ENCODE measurements around the gene CERS5. TPM values are rescaled to one million over a fixed set of nuclear protein-coding genes. Genes with fewer than 3 reads are reported as not detected.

CERS5 gene
- total RNA-seq, 6 donors from 2014 or later = 21.0 to 40.4 (median 35.8) TPM

DNA sequence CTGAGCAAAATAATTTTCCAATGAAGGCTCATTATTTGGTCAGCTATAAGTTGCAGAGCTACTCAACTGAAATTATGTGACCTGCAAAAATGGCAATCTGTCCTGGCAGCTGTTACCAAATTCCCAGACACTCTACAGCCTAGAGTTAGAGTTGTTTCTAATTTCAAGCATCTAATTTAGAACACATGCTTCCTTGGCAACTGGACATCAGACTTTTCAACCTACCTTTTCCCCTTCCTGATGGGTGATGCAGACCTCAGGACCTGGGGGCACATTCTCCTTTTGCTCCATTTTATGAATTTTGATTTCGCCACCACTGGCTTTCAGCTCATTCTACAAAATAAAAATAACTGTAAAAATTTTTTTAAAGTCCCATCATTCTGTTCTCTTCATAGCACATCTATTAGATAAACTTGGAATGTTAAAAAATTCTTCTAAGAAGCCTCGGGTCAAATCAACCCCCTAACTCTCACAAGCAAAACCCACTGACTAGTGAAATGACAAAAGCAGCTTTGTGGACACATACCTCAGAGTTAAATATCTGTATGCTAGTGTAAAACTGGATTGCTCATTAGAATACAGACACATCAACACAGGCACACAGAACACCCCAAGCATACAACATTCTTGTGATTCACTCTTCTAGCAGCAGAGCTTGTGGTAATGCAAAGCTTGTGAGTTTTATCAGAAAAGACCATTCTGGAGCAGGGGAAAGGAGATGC is 33.5 kb upstream of the CERS5 start:
- Histone ChIP-seq H3K4me3 (no peak overlapping the region), H3K9me3 (no peaks in the 10 kb centered on the region), H3K4me1 (no peaks in the 10 kb centered on the region), H3K27me3 (no peaks in the 10 kb centered on the region), H3K36me3 (peaks cover 21 to 85% (median 37%) of the 10 kb centered on the region in 4 donors), H3K27ac (no peak overlapping the region)
- no peak for ATAC-seq (ENCODE audit: low FRiP score in 2 of 2)
- no peak for DNase-seq
- 82 to 86% methylated on average over 2 of the region's 2 CpGs for WGBS, 2 donors
- TF ChIP-seq POLR2A (IDR thresholded peaks at IDR 0.05) = no peak
- TF ChIP-seq, protein P1, sequence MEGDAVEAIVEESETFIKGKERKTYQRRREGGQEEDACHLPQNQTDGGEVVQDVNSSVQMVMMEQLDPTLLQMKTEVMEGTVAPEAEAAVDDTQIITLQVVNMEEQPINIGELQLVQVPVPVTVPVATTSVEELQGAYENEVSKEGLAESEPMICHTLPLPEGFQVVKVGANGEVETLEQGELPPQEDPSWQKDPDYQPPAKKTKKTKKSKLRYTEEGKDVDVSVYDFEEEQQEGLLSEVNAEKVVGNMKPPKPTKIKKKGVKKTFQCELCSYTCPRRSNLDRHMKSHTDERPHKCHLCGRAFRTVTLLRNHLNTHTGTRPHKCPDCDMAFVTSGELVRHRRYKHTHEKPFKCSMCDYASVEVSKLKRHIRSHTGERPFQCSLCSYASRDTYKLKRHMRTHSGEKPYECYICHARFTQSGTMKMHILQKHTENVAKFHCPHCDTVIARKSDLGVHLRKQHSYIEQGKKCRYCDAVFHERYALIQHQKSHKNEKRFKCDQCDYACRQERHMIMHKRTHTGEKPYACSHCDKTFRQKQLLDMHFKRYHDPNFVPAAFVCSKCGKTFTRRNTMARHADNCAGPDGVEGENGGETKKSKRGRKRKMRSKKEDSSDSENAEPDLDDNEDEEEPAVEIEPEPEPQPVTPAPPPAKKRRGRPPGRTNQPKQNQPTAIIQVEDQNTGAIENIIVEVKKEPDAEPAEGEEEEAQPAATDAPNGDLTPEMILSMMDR (IDR thresholded peaks at IDR 0.05) = no peak
- no peak for TF ChIP-seq POLR2AphosphoS5 (IDR thresholded peaks at IDR 0.05)
- no peak for TF ChIP-seq EP300 (IDR thresholded peaks at IDR 0.05)

DNA sequence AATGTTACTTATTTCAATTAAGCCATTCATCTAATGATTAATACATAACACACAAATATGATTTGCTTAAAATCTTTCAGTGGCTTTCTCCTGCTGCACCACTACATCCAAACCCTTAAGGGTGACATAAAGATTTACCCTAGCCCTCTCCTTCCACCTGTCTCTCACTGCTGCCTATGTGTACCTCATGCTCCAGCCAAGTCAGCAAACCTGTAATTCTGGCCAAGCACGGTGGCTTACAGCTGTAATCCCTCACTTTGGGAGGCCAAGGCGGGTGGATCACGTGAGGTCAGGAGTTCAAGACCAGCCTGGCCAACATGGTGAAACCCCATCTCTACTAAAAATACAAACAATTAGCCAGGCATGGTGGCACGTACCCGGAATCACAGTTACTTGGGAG is 31.7 kb upstream of the CERS5 start:
- H3K4me3 ChIP-seq = no peak overlapping the region
- no peak overlapping the region for H3K27ac ChIP-seq
- no peak for DNase-seq
- H3K9me3 ChIP-seq = no peaks in the 10 kb centered on the region
- TF ChIP-seq, protein P1 (IDR thresholded peaks at IDR 0.05) = no peak
- no peak for TF ChIP-seq EP300 (IDR thresholded peaks at IDR 0.05)
- no peak for TF ChIP-seq POLR2AphosphoS5 (IDR thresholded peaks at IDR 0.05)
- no peak for TF ChIP-seq POLR2A (IDR thresholded peaks at IDR 0.05)
- WGBS, 2 donors = 92 to 93% methylated on average over 5 of the region's 5 CpGs
- peaks cover 14 to 83% (median 30%) of the 10 kb centered on the region in 4 donors for H3K36me3 ChIP-seq
- no peaks in the 10 kb centered on the region for H3K4me1 ChIP-seq
- ATAC-seq (ENCODE audit: low FRiP score in 2 of 2) = no peak
- H3K27me3 ChIP-seq = no peaks in the 10 kb centered on the region

DNA sequence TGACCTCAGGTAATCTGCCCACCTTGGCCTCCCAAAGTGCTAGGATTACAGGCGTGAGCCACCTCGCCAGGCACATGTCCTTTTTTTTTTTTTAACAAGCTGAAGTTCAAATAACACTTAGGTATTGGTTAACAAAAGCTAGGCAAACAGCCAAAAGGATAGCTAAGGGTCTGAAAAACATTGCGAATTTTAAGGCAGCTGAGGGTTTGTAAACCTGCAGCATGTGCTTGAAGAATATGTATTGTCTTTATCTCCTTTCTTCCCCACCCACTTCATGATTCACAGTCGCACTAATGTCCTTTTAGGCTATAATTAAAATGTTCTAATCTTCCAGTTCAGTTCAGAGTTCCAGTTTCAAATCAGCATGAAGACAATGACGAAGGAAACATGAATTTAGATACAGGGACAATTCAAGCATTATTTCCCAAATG is 30.1 kb upstream of the CERS5 start:
- no peak overlapping the region for H3K27ac ChIP-seq
- TF ChIP-seq EP300 (IDR thresholded peaks at IDR 0.05) (no peak), POLR2A (IDR thresholded peaks at IDR 0.05) (no peak), POLR2AphosphoS5 (IDR thresholded peaks at IDR 0.05) (no peak)
- TF ChIP-seq, protein P1 (IDR thresholded peaks at IDR 0.05) = no peak
- H3K4me3 ChIP-seq = no peak overlapping the region
- no peaks in the 10 kb centered on the region for H3K9me3 ChIP-seq
- DNase-seq (no peak), ATAC-seq (ENCODE audit: low FRiP score in 2 of 2) (no peak)
- peaks cover 16 to 77% (median 23%) of the 10 kb centered on the region in 4 donors for H3K36me3 ChIP-seq
- whole genome bisulfite sequencing, 2 donors = 59 to 69% methylated on average over 5 of the region's 5 CpGs
- no peaks in the 10 kb centered on the region for H3K27me3 ChIP-seq
- H3K4me1 ChIP-seq = no peaks in the 10 kb centered on the region

DNA sequence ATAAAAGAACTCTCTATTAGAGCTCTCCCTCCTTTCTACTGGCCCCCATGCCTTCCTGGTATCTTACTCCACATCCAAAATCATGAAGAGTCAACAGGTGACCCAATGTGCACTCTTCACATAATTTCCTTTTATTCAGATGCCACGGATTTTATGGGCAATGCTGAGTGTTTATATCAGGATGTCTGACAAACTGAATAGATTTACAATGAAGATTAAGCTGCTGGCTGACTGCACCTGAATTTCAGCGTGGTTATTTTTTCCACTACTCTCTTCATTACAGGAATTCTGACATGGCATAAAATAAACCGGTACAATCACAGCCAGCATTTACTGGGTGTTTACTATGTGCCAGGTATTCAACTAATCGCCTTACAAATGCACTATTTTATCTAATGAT is 29.4 kb upstream of the CERS5 start:
- Histone ChIP-seq H3K4me3 (no peak overlapping the region), H3K27ac (no peak overlapping the region), H3K9me3 (no peaks in the 10 kb centered on the region), H3K4me1 (no peaks in the 10 kb centered on the region), H3K36me3 (peaks cover 16 to 83% (median 28%) of the 10 kb centered on the region in 4 donors), H3K27me3 (no peaks in the 10 kb centered on the region)
- no peak for DNase-seq
- 81 to 89% methylated on average over 4 of the region's 4 CpGs for WGBS, 2 donors
- no peak for ATAC-seq (ENCODE audit: low FRiP score in 2 of 2)
- no peak for TF ChIP-seq POLR2AphosphoS5 (IDR thresholded peaks at IDR 0.05)
- TF ChIP-seq POLR2A (IDR thresholded peaks at IDR 0.05) = no peak
- no peak for TF ChIP-seq EP300 (IDR thresholded peaks at IDR 0.05)
- TF ChIP-seq, protein P1 (IDR thresholded peaks at IDR 0.05) = no peak

DNA sequence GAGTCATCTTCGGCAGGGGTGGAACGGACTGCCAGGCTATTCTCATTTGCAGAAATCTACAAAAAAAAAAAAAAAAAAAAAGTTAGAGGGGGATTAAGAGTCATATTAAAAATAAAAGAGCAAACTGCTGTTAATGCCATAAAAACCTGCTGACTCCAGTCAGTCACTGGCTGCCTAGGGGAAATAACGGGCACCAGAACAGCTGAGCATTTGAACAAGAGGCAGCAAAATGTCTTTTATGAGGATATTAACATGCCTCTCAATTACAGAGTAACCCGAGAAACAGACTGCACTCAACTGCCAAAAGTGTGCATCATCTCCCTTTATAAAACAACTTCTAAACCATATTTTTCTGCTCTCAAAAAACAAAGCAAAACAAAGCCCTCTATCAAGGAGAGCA is 28.7 kb upstream of the CERS5 start:
- Histone ChIP-seq H3K27me3 (no peaks in the 10 kb centered on the region), H3K9me3 (no peaks in the 10 kb centered on the region), H3K36me3 (peaks cover 16 to 83% (median 30%) of the 10 kb centered on the region in 4 donors), H3K27ac (no peak overlapping the region), H3K4me1 (no peaks in the 10 kb centered on the region), H3K4me3 (no peak overlapping the region)
- no peak for DNase-seq
- TF ChIP-seq POLR2A (IDR thresholded peaks at IDR 0.05) = no peak
- TF ChIP-seq, protein P1 (IDR thresholded peaks at IDR 0.05) = no peak
- no peak for TF ChIP-seq POLR2AphosphoS5 (IDR thresholded peaks at IDR 0.05)
- TF ChIP-seq EP300 (IDR thresholded peaks at IDR 0.05) = no peak
- ATAC-seq (ENCODE audit: low FRiP score in 2 of 2) = no peak
- 89 to 92% methylated on average over 4 of the region's 4 CpGs for WGBS, 2 donors
